ENCODE measurements around the gene TUT1. TPM values are rescaled to one million over a fixed set of nuclear protein-coding genes. Genes with fewer than 3 reads are reported as not detected.
"Not testable (repeated sequence)": the region's sequence is repeated elsewhere in the genome, so short reads cannot be mapped to it uniquely, and the experiment has no call there.

Gene TUT1
- total RNA-seq, 1 donor from 2014 or later = 12.0 TPM

GRCh38 chr11:62572431-62572830, 18.9 kb downstream of the TUT1 start:
- Histone ChIP-seq H3K27me3 (no peaks in the 10 kb centered on the region), H3K36me3 (peaks cover 0 to 57% of the 10 kb centered on the region in 2 donors), H3K9me3 (no peaks in the 10 kb centered on the region), H3K4me3 (peak overlapping the region; percentile 53 to 84), H3K27ac (peak overlapping the region; percentile 100), H3K4me1 (peaks cover 54% of the 10 kb centered on the region)
- intact Hi-C loops (cut with DNase I) = no loop called here
- TF ChIP-seq POLR2A (IDR thresholded peaks at IDR 0.05) (no peak), CTCF (IDR thresholded peaks at IDR 0.05) (no peak), POLR2AphosphoS5 (IDR thresholded peaks at IDR 0.05; ENCODE audit: insufficient read depth in 1 of 2, low read depth in 1 of 2) (no peak)
- no peak for DNase-seq (ENCODE audit: extremely low spot score in 2 of 2)

- intact Hi-C loops (cut with DNase I); H3K27ac ChIP-seq; H3K9me3 ChIP-seq; DNase-seq (ENCODE audit: extremely low spot score in 2 of 2); H3K4me3 ChIP-seq; H3K27me3 ChIP-seq: not testable (repeated sequence)
- Histone ChIP-seq H3K36me3 (peaks cover 0 to 60% of the 10 kb centered on the region in 2 donors), H3K4me1 (peaks cover 48% of the 10 kb centered on the region)
Observed at GRCh38 chr11:62571493-62571892, 19.8 kb downstream of the TUT1 start.

- intact Hi-C loops (cut with DNase I); H3K4me3 ChIP-seq; H3K27ac ChIP-seq; H3K27me3 ChIP-seq; H3K9me3 ChIP-seq; DNase-seq (ENCODE audit: extremely low spot score in 2 of 2): not testable (repeated sequence)
- peaks cover 42% of the 10 kb centered on the region for H3K4me1 ChIP-seq
- H3K36me3 ChIP-seq = peaks cover 0 to 62% of the 10 kb centered on the region in 2 donors
Observed at GRCh38 chr11:62570903-62571302, 20.4 kb downstream of the TUT1 start.

GRCh38 chr11:62569611-62570010, 21.7 kb downstream of the TUT1 start:
- H3K27me3 ChIP-seq = no peaks in the 10 kb centered on the region
- DNase-seq (ENCODE audit: extremely low spot score in 2 of 2) = no peak
- H3K4me3 ChIP-seq = no peak overlapping the region
- no peak for TF ChIP-seq POLR2A (IDR thresholded peaks at IDR 0.05)
- no peak for TF ChIP-seq POLR2AphosphoS5 (IDR thresholded peaks at IDR 0.05; ENCODE audit: insufficient read depth in 1 of 2, low read depth in 1 of 2)
- H3K27ac ChIP-seq = no peak overlapping the region
- no peaks in the 10 kb centered on the region for H3K9me3 ChIP-seq
- peaks cover 0 to 74% of the 10 kb centered on the region in 2 donors for H3K36me3 ChIP-seq
- H3K4me1 ChIP-seq = peaks cover 29% of the 10 kb centered on the region
- intact Hi-C loops (cut with DNase I) = no loop called here

GRCh38 chr11:62567018-62567633, 24.2 kb downstream of the TUT1 start:
- Histone ChIP-seq H3K9me3 (no peaks in the 10 kb centered on the region), H3K4me1 (peaks cover 17% of the 10 kb centered on the region), H3K4me3 (no peak overlapping the region), H3K27ac (no peak overlapping the region), H3K36me3 (peaks cover 0 to 93% of the 10 kb centered on the region in 2 donors), H3K27me3 (no peaks in the 10 kb centered on the region)
- intact Hi-C loops (cut with DNase I) = no loop called here
- TF ChIP-seq POLR2A (IDR thresholded peaks at IDR 0.05) = no peak
- no peak for TF ChIP-seq CTCF (IDR thresholded peaks at IDR 0.05)
- TF ChIP-seq POLR2AphosphoS5 (IDR thresholded peaks at IDR 0.05; ENCODE audit: insufficient read depth in 1 of 2, low read depth in 1 of 2) = no peak
- DNase-seq (ENCODE audit: extremely low spot score in 2 of 2) = no peak

GRCh38 chr11:62566247-62566646, 25.1 kb downstream of the TUT1 start:
- no peaks in the 10 kb centered on the region for H3K9me3 ChIP-seq
- peaks cover 21% of the 10 kb centered on the region for H3K4me1 ChIP-seq
- no peaks in the 10 kb centered on the region for H3K27me3 ChIP-seq
- no peak overlapping the region for H3K4me3 ChIP-seq
- peaks cover 0 to 90% of the 10 kb centered on the region in 2 donors for H3K36me3 ChIP-seq
- intact Hi-C loops (cut with DNase I) = no loop called here
- no peak overlapping the region for H3K27ac ChIP-seq
- no peak for TF ChIP-seq POLR2A (IDR thresholded peaks at IDR 0.05)
- TF ChIP-seq POLR2AphosphoS5 (IDR thresholded peaks at IDR 0.05; ENCODE audit: insufficient read depth in 1 of 2, low read depth in 1 of 2) = no peak
- TF ChIP-seq CTCF (IDR thresholded peaks at IDR 0.05) = no peak
- DNase-seq (ENCODE audit: extremely low spot score in 2 of 2) = no peak

Measured in vagina (tissue), 2 donors.